ENCODE results near the gene PRPF39.
"Not testable (repeated sequence)": the region's sequence is repeated elsewhere in the genome, so short reads cannot be mapped to it uniquely, and the experiment has no call there.

The PRPF39 gene

DNA sequence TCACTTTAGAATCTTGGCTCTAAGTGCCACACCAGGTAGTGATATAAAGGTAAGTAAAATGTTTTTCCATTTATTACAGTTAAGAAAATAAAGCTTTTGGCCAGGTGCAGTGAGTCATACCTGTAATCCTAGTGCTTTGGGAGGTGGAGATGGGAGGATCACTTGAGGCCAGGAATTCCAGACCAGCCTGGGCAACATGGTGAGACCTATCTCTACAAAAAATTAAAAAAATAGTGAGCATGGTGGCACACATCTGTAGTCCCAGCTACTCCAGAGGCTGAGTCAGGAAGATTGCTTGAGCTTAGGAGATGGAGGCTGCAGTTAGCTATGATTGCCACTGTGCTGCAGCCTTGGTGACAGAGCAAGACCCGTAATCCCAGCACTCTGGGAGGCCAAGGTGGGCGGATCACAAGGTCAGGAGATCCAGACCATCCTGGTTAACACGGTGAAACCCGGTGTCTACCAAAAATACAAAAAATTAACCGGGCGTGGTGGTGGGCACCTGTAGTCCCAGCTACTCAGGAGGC lies 56.8 kb downstream of the PRPF39 start:
- no peak for DNase-seq

DNA sequence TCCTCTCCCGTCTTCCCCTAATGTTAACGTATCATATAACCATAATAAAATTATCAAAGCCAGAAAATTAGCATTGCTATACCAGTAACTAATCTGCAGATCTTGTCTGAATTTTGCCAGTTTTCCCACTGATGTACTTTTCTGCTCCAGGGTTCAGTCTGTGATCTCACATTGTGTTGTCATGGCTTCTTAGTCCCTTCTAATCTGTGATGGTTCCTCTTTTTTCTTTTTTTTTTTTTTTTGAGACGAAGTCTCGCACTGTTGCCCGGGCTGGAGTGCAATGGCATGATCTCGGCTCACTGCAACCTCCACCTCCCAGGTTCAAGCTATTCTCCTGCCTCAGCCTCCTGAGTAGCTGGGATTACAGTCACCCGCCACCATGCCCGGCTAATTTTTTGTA lies 58.2 kb downstream of the PRPF39 start:
- not testable (repeated sequence) for DNase-seq

DNA sequence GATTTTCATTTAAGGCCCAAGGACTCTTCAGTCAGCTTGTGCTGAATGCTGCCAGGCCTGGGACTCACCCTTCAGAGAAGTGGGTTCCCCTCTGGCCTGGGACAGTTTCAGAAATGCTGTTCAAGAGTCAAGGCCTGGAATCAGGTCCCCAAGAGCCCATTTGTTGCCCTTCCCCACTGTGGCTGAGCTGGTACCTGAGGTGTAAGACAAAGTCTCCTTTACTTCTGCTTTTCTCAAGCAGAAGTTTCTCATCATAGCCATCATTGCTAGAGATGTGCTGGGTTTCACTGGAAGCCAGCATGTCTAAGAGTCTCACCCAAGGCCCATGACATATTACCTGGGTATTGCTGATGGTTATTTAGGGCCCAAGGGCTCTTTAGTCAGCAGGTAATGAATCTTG lies 60.7 kb downstream of the PRPF39 start:
- DNase-seq: no peak

DNA sequence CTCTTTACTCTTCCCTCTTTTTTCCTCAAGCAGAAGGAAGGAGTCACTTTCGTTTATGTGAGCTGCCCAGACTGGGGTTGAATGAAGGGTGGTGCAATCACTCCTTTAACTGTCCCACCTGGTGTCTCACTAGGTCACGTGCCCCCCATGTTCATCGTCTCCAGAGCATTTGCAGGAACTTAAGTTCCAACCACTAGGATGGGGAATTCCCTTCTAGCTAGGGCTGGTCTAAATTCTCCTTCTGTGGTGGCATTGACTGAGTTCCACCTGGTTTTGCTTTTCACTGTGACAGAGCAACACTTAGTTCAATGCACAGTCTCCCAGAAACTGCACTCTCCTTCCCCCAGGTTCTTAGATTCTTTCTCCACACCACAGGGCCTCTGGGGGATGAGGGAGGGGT lies 61.3 kb downstream of the PRPF39 start:
- DNase-seq: no peak

DNA sequence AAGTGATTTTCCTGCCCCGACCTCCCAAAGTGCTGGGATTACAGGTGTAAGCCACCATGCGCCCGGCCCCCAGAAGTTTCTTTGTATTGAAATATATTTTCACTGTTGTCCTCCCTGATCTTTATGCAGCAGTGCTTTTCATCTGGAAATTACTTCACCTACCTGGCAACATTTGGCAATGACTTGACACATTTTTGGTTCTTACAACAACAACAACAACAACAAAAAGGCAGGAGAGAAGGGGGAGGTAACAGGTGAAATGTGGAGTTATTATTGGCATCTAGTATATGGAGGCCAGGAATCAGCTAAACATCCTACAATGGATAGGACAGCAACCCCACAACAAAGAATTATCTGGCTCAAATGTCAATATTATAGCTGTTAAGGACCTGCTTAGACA lies 65.7 kb downstream of the PRPF39 start:
- no peak for DNase-seq

DNA sequence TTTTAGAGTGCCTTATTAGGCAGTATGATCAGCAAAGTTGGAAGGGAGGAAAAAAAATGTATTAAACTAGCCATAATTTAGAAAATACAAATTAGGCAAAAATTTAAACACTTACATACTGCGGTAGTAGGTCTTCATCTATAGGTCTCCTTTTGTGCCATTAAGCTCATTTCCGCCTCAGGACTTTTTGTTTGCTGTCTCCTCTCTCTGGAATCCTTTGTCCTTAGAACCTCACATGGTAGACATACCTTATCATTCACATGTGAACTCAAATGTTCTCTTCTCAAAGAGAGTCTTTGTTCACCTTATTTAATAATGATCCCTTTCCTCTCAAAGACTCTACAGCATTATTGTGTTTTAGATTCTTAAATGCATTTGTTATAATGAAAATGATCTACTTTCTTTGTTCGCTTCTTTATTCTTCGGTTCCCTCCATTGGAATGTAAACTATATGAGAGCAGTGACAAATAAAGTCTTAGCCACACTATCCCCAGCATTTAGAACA lies 66.5 kb downstream of the PRPF39 start:
- no peak for DNase-seq

DNA sequence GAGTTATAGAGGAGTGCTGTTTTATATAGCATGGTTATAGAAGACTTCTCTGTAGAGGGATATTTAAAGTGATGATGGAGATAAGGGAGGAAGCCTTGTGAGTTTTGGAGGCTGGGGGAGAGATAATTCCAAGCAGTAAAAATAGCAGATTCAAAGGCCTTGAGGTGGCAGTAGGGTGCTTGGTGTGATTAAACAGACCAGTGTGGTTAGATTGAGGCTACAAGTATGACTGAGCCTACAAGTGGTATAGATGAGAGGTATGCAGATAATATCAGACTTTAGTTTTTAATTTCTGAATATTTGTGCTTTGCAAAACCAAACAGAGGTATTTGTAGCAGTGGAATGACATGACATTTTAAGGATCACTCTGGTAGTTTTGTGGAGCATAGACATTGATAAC lies 72.2 kb downstream of the PRPF39 start:
- DNase-seq: no peak
